Posterior cingulate gyrus (tissue), 11 donors: ENCODE measurements around the gene TRPM3.

Experiments
- DNase-seq, 10 donors: peaks; one replicate each; pipeline versions ENCODE4 v3.0.0 to v3.0.0-alpha.2; 2020 to 2021; ENCODE audit warnings: mixed read lengths in 3 of 10
- intact Hi-C: fragments of 100-400 bp; cut with DNase I; formaldehyde crosslinking; loops from one replicate; pipeline ENCODE4 v1.15.1; 2023

Gene TRPM3

DNA sequence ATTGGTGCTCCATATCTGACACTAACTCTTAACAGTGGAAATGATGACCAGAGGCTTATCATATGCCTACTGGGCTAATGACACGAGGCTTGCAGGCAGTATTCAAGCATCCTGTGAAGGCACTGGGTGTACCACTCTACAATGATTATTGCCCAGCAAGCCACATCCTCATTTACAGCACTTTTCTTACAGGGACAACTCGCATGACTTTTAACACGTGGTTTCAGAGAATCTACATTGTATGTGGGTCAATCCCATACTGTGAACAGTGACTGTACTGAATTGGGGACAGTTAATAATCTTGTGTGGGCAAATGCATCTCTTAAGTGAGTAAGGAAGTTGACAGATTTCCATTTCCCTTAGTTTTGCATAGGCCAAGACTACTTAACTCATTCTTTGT lies 260.0 kb downstream of the TRPM3 start:
- DNase-seq = no peak
- intact Hi-C loops = no loop called here

DNA sequence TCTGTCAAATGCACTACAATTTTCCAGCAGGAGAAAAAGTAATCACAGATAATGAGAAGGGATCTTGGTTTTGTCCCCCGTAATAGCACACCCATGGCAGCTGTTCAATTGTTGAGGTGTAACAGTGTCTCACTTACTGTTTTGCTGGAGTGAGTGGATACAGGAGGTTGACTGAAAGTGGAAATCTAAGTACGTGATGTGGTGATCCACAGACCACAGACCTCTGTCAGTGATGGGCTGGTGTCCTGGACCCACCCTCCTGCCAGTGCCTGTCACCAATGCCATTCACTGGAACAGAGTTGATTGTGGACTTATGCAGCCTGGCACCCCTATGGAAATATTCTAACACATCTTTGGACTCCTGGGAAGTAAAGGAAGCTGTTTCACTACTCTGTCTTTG lies 261.7 kb downstream of the TRPM3 start:
- no peak for DNase-seq
- intact Hi-C loops = no loop called here

DNA sequence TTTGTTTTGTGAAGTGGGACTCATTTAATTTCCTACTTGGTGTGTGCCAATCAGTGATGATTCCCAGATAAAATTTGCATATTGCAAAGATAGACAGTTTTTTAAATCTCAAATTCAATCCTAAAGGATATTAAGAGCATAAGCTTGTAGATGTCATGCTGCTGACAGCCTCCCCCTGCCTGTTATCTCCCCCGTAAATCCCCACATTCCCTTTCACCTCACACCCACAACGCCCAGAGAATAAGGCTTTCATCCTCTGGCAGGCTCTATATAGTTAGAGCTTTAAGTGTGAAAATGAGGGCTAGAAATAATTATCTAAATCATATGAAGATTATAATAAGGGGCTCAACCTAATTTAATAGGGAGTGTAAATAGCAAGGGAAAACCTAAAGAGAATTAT lies 265.0 kb downstream of the TRPM3 start:
- no peak for DNase-seq
- intact Hi-C loops = no loop called here

DNA sequence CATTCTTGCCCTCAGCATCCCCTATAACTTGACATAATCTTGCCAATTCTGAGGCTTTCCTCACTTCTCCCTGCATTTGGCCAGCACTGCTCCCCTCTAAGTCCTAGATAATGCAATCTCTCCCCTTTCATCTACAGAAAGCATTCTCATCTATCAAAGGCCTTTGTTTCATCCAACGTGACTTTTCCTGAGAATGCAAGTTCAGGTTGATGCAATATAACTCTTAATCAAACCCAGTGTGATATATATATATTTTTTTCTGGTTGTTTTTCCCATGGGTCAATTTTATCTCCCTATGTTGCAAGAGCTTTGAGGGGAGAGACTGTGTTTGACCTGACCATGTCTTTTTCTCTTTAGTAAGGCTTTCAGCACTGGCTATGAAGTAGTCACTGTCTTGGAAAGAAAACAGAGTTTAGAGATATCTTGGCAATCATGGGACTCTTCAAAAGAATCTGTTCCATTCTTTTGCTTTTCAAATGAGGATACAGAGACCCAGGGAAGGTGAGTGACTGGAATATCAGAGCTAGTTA lies 268.6 kb downstream of the TRPM3 start:
- intact Hi-C loops = no loop called here
- DNase-seq = no peak

DNA sequence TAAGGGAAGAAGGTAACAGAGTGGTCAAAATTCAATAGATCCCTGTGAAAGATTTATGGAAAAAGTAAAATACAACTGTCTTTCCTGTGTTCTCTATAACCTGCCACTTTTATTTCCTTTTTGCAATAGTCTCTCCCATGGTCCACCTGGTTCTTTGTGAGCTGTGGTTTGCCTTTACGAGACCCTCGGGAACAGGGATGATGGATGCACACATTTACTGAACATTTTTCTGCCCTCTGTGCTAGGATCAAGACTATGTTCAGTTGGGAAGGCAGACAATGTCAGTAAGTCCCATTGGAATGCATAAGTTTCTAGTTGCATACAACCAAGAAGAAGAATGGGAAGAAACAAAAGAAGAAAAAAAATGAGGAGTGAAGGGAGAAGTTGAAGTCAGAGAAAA lies 281.2 kb downstream of the TRPM3 start:
- intact Hi-C loops = no loop called here
- no peak for DNase-seq

DNA sequence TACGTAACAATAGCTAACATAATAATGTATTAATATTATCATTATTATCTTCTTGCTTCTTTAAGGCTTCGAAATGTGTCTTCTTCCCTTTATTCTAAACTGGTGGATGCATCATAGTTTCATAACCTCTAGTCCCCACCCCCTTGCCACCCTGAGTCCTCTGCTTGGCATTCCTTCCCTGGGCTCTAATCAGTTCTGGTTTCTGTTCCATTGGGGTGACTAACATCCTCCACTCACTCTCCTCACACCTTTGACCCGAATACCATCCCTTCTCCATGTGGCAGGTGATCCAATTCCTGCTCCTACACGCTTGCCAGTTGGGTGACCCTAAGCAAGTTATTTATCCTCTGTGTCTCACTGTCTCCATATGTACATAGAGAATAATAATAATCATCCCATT lies 286.1 kb downstream of the TRPM3 start:
- no peak for DNase-seq
- intact Hi-C loops = no loop called here

DNA sequence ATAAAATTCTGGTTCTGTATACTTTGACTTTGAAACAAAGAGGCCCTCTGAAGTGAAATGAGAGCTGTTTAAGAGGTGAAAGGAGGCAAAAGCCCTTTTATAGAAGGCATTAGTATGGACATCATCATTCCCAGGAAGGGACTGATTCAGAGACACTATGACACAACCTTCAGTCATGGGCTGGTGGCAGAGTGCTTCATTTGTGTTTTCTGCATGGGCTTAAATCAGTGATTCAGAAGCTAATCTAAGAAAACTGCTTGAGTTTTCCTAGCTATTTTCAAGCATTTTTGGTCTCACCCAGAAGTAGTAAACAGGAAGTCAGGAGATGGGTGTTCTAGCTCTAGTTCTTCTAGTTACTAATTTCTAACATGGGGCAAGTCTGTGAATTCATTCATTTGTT lies 288.9 kb downstream of the TRPM3 start:
- no peak for DNase-seq
- intact Hi-C loops = no loop called here

DNA sequence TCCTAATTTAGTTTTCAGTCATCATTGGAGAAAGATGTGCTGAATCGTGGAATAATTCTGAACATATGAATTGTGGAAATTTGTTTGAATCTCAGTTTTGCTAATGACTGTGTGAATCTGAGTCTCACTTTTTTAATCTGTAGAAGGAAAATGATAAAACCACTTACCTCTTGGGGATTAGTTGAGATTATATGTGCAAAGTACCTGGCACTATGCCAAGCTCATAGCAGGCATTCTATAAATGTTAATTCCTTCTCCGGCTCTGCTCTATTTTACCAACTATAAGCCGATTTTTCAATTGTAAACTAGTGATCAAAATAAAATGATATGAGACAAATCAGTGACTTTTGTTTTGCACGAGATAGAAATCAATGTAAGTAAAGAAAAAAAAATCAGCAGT lies 290.8 kb downstream of the TRPM3 start:
- DNase-seq = no peak
- intact Hi-C loops = no loop called here

DNA sequence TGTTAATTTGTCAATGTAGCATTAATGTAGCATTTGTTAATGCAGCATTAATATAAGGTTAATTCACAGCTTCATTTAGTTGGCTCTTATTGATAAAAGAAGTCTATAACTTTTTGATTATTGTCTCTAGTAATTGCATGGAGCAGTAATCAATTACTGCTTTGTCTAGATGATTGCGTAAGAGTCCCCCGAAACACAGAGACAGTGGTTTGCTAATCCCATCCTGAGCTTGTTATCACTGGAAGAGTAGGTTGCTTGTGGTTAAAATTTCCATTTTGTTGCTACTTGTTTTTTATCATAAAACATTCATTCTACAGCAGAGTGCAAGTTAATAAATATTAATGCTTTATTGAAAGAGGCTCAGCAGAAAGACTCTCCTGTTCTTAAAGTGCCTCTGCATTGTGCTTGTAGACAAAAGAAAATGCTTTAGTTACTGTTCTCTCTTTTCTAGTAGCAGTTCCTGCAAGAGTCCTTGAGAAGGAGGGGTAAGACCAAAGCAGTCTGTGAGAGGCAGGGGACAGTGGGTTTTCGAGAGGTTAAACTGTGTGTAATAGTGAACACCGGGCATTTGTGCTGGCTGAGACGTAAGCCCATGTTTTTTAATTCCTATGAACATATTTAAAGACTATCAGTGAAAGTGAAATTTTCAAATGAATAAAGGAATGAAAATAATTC lies 291.7 kb downstream of the TRPM3 start:
- DNase-seq = no peak
- intact Hi-C loops = no loop called here

DNA sequence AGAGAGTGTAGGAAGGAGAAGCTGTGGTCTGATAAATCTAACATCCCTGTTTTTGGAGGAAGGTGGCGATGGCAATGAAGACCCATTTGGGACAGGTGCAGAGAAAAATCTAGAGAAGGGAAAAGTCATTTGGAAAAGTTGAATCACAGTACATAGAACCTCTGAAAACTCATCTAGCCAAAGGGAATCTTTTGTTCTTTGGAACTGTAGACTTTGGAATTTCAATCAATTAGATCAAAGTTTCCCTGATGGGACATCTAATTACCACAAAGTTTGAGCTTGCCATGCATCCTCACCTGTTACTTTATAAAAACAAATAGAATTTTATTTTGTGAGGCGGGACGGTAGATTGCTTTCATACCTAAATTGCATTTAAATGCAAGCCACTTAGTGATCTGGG lies 294.9 kb downstream of the TRPM3 start:
- no peak for DNase-seq
- intact Hi-C loops = no loop called here

DNA sequence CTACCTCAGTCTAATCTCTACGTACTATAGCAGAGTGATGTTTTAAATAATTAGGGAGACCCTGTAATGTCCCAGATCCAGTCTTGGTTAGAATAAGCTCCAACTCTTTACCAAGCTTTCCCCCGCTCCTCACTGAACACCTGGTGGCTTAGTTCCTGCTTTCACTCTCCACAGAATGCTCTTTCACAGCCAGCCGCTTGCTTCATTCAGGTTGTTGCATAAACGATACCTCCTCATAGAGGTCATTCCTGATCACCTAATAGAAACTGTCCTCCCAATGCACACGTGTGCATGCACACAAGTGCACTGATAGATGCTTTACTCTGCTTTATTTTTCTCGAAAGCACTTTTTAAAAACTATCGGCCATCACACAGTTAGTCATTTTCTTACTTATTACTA lies 298.1 kb downstream of the TRPM3 start:
- DNase-seq = no peak
- intact Hi-C loops = no loop called here

DNA sequence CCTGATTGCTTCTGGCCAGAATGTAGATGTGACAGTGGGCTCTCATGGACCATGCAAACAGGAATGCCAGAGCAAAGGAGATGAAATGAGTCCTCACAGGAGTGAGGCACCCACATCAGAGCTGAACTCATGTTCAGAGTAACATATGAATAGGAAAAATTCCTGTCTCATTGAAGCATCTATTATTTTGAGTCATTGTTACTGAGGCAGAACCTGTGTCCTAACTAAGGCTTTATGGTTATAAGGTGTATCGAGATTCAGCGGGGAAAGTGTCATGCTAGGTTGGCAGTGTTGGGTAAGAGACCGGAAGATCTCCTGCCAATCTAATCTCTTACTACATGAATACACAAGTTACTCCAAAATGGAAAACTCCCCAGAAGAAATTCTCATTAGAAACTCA lies 304.1 kb downstream of the TRPM3 start:
- no peak for DNase-seq
- intact Hi-C loops = no loop called here

DNA sequence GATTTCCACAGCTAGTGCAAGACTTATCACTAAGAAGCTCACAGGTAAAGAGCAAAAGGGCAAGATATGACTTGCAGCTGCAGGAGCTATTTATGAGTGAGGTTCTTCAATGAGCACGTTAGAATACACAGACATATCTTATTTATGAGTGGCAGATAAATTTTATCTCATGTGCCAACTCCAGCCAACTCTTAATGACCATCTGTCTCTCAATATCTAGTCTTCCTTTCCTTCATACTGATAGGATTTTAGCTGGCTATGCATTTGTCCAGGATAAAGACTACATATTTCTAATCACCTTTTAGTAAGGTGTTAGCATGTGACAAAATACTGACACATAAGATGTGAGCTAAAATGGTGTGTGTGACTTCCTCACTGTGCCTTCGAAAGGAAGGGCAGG lies 304.5 kb downstream of the TRPM3 start:
- intact Hi-C loops = no loop called here
- DNase-seq = no peak

DNA sequence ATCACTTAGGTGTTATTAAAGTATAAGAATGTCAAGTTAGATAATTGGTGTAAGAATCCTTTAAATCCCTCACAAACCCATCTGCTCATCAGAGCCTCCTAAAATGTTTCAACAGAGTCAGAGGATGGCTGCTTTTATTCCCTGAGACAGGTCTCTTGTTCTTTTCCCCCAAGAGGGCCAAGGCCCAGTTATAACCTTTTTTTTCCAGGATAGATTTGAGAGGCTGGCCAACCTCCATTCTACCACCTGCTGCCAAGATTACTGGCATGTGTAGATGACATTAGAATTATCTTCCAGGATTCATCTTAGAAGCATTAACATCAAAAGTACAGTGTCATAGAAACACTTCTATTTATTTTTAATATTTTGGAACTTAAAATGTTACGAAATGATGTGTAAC lies 305.1 kb downstream of the TRPM3 start:
- intact Hi-C loops = no loop called here
- DNase-seq = no peak

DNA sequence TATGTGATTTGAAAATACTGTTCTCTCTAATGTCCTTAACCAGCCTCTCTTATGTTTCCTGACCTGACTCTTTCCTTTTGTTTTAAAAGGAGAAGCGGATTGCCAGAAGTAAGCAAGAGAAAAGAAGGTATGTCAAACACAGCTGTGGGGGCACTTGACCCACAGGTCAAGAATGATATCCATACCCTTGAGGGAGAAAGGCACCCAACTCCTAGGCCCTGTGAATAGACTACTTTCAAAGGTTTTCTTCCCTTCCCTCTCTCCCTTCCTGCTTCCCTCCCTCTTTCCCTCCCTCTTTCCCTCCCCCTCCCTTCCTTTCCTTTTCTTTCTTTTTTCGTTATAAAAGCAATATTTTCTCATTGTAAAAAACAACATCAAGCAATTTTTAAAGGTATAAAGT lies 306.8 kb downstream of the TRPM3 start:
- intact Hi-C loops = no loop called here
- no peak for DNase-seq

DNA sequence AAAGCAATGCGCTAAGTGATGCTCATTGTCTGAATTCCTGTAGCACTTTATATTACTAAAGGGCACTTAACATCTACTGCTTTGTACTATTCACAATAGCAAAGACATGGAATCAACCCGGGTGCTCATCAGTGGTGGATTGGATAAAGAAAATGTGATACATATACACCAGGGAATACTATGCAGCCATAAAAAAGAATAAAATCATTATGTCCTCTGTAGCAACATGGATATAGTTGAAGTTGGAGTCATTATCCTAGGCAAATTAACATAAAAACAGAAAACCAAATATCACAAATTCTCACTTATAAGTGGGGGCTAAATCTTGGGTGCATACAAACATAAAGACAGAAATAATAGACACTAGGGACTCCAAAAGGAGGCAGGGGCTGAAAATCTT lies 308.3 kb downstream of the TRPM3 start:
- no peak for DNase-seq
- intact Hi-C loops = no loop called here

DNA sequence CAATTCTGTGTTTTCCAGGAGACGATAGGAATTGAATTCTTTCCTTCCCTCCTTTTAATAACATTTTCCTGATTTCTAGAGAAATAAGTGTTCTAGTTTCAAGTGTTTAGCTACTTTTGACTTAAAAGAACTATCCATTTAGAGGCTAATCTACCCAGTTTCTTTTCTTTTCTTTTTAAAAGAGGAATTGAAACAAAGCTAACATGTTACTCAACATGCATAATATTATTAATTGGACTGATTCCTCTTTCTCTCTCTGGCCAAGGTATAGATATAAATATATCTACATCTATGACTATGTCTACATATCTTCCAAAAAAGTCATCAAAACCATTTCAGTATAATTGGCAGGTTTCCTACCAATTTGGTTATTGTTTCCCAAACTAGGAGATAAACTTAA lies 309.8 kb downstream of the TRPM3 start:
- intact Hi-C loops = no loop called here
- DNase-seq = no peak

DNA sequence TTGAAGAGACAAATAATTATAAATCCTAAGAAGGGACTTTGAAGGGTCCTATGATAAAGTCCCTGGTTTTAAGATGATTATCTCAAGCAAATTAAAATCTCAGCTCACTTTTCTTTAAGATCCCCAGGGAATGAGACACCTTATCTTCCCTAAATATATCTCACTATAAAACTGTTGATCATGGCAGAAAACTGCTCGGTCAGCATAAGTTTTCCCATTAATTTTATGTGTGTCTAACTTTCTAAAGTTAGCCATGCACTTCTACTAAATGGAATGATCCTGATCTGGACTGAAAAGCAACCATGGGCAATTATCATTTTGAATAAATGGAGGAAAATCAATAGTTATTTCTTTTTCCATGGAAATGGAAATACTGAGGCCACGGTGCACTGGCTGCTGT lies 314.5 kb downstream of the TRPM3 start:
- intact Hi-C loops = no loop called here
- DNase-seq = no peak

DNA sequence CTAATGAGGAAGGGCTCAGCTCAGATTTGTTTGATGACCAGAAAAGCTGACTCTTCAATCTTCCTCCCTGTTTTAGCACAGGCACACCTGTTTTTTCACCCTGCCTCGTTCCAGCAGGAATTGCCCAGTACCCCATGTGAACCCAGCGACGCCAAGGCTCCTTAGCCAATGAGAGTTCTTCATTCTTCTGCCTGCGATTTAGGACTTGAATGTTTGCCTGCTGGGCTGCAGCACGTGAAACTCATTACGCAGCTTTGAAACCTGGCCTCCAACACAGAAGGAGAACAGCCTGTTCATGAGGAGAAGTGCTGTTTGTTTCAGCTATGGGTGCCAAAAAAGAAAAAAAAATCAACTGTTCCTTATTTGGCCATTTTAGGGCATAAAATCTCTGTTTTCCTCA lies 315.5 kb downstream of the TRPM3 start:
- intact Hi-C loops = no loop called here

DNA sequence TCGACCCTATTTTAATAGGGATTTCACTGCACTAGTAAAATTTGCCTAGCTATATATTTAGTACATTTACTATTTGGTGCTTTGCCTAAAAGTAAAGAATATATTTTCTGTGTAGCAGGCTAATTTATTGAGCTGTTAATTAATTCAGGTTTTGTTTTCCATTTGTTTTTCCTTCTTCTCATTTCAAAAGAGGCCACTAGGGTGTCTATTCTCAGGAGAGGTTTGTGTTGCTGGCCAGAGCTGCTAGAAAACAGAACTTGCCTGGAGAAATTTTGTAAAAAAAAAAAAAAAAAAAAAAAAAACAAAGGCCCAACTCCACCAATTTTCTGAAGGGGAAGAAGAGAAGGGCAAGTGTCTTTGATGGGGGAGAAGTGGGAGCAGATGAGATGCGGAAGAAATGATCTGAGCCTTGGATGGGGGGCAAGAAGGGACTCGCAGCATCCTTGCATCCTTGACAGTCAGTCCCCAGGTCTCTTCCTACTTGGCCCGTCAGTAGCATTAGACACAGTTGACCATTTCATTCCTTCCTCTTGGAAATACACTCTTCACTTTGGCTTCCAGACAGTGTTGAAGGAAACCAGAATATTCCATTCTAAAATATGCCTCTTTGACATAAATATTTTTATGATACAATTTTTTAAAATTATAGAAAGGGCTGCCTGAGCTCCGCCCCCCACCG lies 318.5 kb downstream of the TRPM3 start:
- DNase-seq = no peak
- intact Hi-C loops = no loop called here

More for the DNA sequence above, 315.5 kb downstream of the TRPM3 start:
- peak in 7 of 10 donors; percentile 11 to 80 (median 27) for DNase-seq

DNA sequence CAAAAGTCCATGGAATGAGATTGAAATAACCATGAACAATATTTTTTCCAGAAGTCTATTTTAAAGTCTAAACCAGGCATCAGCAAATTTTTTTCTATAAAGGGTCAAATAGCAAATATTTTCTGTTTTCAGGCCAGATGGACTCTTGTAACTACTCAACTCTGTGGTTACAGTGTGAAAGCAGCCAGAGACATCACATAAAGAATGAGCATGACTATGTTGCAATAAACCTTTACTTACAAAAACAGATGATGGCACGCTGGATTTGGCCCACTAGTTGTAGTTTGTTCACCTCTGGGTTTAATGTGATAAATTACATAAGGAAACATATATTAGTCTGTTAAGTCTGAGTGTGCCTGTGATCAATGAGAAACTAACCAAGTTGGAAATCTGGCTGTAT lies 319.2 kb downstream of the TRPM3 start:
- intact Hi-C loops = no loop called here
- DNase-seq = no peak

DNA sequence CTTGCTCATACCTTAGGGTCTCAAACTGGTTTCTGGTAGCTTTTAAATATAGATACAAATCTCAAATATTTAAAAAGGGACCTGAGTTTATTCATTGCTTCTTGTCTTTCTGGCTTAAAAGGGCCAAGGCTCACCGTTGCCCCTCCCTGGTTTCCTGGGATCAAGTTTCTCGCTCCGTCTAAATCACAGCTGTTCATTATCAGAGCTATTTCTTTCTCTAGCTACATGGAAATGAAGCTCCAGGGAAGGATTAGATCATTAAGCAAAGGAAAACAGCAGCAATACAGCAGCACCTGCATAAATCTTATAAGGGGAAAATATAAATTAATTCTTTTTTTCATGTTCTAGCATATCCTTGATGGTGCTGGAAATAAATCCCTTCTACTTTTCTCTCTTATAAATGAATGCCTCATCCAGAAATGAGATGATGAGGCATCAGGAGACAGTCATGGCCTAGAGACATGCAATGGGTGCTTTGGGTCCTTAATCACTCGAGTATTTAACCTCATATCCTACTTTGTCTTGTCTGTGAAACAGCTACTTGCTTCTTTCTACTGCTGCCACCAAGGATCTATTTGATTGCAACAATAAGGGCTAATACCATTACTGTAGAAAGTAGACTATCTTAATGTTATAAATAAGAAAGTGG lies 320.1 kb downstream of the TRPM3 start:
- DNase-seq = no peak

More for the DNA sequence above, 320.1 kb downstream of the TRPM3 start:
- intact Hi-C loops = no loop called here
